Liver (tissue), 9 donors: ENCODE results near the gene LRWD1. TPM values are rescaled to one million over a fixed set of nuclear protein-coding genes. Genes with fewer than 3 reads are reported as not detected.

ENCODE experiments used
- DNase-seq: peaks from one replicate; pipeline ENCODE4 v3.0.0-alpha.2; 2017; ENCODE audit warnings: low spot score
- H3K27ac ChIP-seq, 2 donors: one replicate each; pipeline ENCODE4 v1.7.0; 2013; ENCODE audit warnings: inconsistent platforms in 2 of 2, low read length in 2 of 2, control low read depth in 1 of 2, low read depth in 1 of 2, mild to moderate bottlenecking in 1 of 2
- H3K27me3 ChIP-seq, 4 donors: one replicate each; pipeline versions ENCODE4 v1.6.1 to v1.7.0; 2013; ENCODE audit warnings: low read length in 3 of 4, inconsistent platforms in 1 of 4, mild to moderate bottlenecking in 1 of 4, moderate library complexity in 1 of 4; ENCODE audit not compliant: control insufficient read depth in 4 of 4, insufficient read depth in 4 of 4
- H3K36me3 ChIP-seq, 4 donors: one replicate each; pipeline versions ENCODE4 v1.6.1 to v1.7.0; 2013; ENCODE audit warnings: low read length in 3 of 4, mild to moderate bottlenecking in 3 of 4, low read depth in 1 of 4, moderate library complexity in 1 of 4; ENCODE audit not compliant: control insufficient read depth in 4 of 4, insufficient read depth in 3 of 4
- H3K4me1 ChIP-seq, 4 donors: one replicate each; pipeline versions ENCODE4 v1.6.1 to v1.7.0; 2013; ENCODE audit warnings: low read length in 3 of 4, mild to moderate bottlenecking in 3 of 4, moderate library complexity in 1 of 4; ENCODE audit not compliant: control insufficient read depth in 4 of 4, insufficient read depth in 4 of 4
- H3K4me3 ChIP-seq, 3 donors: one replicate each; pipeline versions ENCODE4 v1.6.1 to v1.7.0; 2013; ENCODE audit warnings: low read length in 3 of 3, control low read depth in 1 of 3, low read depth in 1 of 3, mild to moderate bottlenecking in 1 of 3
- H3K9ac ChIP-seq, 2 donors: one replicate each; pipeline ENCODE4 v1.7.0; 2013; ENCODE audit warnings: low read length in 2 of 2, mild to moderate bottlenecking in 2 of 2, moderate library complexity in 2 of 2, control low read depth in 1 of 2, low read depth in 1 of 2
- H3K9me3 ChIP-seq, 4 donors: one replicate each; pipeline versions ENCODE4 v1.6.1 to v1.7.0; 2013; ENCODE audit warnings: low read length in 3 of 4; ENCODE audit not compliant: control insufficient read depth in 4 of 4
- EGR1 ChIP-seq, 2 donors: IDR thresholded peaks; 2 replicates each; pipeline ENCODE4 v1.6.1; 2016 to 2018; ENCODE audit warnings: antibody characterized with exemption in 2 of 2, low read depth in 2 of 2
- FOXA1 ChIP-seq: IDR thresholded peaks from 2 replicates; pipeline ENCODE4 v1.6.1; 2016; ENCODE audit warnings: antibody characterized with exemption
- FOXA2 ChIP-seq: IDR thresholded peaks from 2 replicates; pipeline ENCODE4 v1.6.1; 2016; ENCODE audit warnings: antibody characterized with exemption
- GABPA ChIP-seq, 2 donors: IDR thresholded peaks in 1 of 2; conservative IDR thresholded peaks in 1 of 2; 2 replicates each; pipeline ENCODE4 v1.6.1; 2016; ENCODE audit warnings: antibody characterized with exemption in 2 of 2, mild to moderate bottlenecking in 1 of 2, moderate library complexity in 1 of 2
- HNF4A ChIP-seq, 2 donors: conservative IDR thresholded peaks; 2 replicates each; pipeline ENCODE4 v1.6.1; 2016; ENCODE audit warnings: antibody characterized with exemption in 2 of 2, mild to moderate bottlenecking in 2 of 2
- HNF4G ChIP-seq: IDR thresholded peaks from 2 replicates; pipeline ENCODE4 v1.6.1; 2016; ENCODE audit warnings: antibody characterized with exemption
- JUND ChIP-seq, 2 donors: IDR thresholded peaks; 2 replicates each; pipeline ENCODE4 v1.6.1; 2016; ENCODE audit warnings: antibody characterized with exemption in 2 of 2
- NR2F2 ChIP-seq: IDR thresholded peaks from 2 replicates; pipeline ENCODE4 v1.6.1; 2016; ENCODE audit warnings: antibody characterized with exemption
- RAD21 ChIP-seq, 2 donors: IDR thresholded peaks; 2 replicates each; pipeline ENCODE4 v1.6.1; 2016; ENCODE audit warnings: antibody characterized with exemption in 2 of 2, mild to moderate bottlenecking in 2 of 2
- RXRA ChIP-seq, 2 donors: IDR thresholded peaks; 2 replicates each; pipeline ENCODE4 v1.6.1; 2017 to 2018; ENCODE audit warnings: antibody characterized with exemption in 2 of 2, mild to moderate bottlenecking in 1 of 2
- SP1 ChIP-seq: IDR thresholded peaks from 2 replicates; pipeline ENCODE4 v1.6.1; 2018; ENCODE audit warnings: antibody characterized with exemption, mild to moderate bottlenecking
- TAF1 ChIP-seq: conservative IDR thresholded peaks from 2 replicates; pipeline ENCODE4 v1.6.1; 2016; ENCODE audit warnings: antibody characterized with exemption, mild to moderate bottlenecking
- YY1 ChIP-seq: IDR thresholded peaks from 2 replicates; pipeline ENCODE4 v1.6.1; 2016; ENCODE audit warnings: antibody characterized with exemption, mild to moderate bottlenecking
- ZBTB33 ChIP-seq: IDR thresholded peaks from 2 replicates; pipeline ENCODE4 v1.6.1; 2016; ENCODE audit warnings: antibody characterized with exemption
- WGBS: extraction: QIAGEN DNeasy Blood & Tissue Kit; methylation state at CpG from one replicate; pipeline ENCODE4 v1.1.7; 2013; 5-methylcytosine and 5-hydroxymethylcytosine counted together
- polyA plus RNA-seq, 2 donors: library from polyadenylated mRNA; stranded (reverse) in 1 of 2; unstranded in 1 of 2; fragments of 200-250 nt in 1 of 2; fragments of >200 nt in 1 of 2; fragmentation: Nextera tagmentation in 1 of 2; extraction: Ambion mirVana in 1 of 2; gene quantifications; one replicate each; pipeline versions ENCODE4 v1.2.1 to v1.2.3, GENCODE V29; 2013 to 2015
- total RNA-seq, 2 donors: library from RNA; depleted of rRNA; stranded (reverse); fragments of >200 nt; gene quantifications; one replicate each; pipeline ENCODE4 v1.2.3, GENCODE V29; 2014
- TF ChIP-seq, protein P1 (sequence below): IDR thresholded peaks from 2 replicates; pipeline ENCODE4 v1.6.1; 2016; ENCODE audit warnings: antibody characterized with exemption
- TF ChIP-seq, protein P2 (sequence below): IDR thresholded peaks from 2 replicates; pipeline ENCODE4 v1.6.1; 2016; ENCODE audit warnings: antibody characterized with exemption
- TF ChIP-seq, protein P3 (sequence below): fragments of 150-350 bp; IDR thresholded peaks from 2 replicates; pipeline ENCODE4 v1.5.1; 2017; ENCODE audit warnings: improper control_type of control experiment, low read depth, low read length; ENCODE audit not compliant: missing input control
- donor health status: healthy.
- donor health status: healthy.
- donor health status: healthy.
- donor health status: healthy.
- donor health status: healthy.

LRWD1 gene
- total and polyA plus RNA-seq, 4 donors, result 8.6 to 15.3 (median 13.0) TPM

- TF ChIP-seq JUND (IDR thresholded peaks at IDR 0.05) (no peak), RXRA (IDR thresholded peaks at IDR 0.05) (no peak), SP1 (no peak), HNF4G (no peak), ZBTB33 (no peak), NR2F2 (no peak), EGR1 (IDR thresholded peaks at IDR 0.05; ENCODE audit: low read depth in 2 of 2) (no peak), FOXA1 (no peak)
- TF ChIP-seq, protein P1, sequence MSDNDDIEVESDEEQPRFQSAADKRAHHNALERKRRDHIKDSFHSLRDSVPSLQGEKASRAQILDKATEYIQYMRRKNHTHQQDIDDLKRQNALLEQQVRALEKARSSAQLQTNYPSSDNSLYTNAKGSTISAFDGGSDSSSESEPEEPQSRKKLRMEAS, result no peak
- TF ChIP-seq, protein P2, sequence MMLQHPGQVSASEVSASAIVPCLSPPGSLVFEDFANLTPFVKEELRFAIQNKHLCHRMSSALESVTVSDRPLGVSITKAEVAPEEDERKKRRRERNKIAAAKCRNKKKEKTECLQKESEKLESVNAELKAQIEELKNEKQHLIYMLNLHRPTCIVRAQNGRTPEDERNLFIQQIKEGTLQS, result no peak
- DNase-seq, result no peak
- no peaks in the 10 kb centered on the region for H3K27me3 ChIP-seq
- no peaks in the 10 kb centered on the region for H3K9me3 ChIP-seq
- no peaks in the 10 kb centered on the region for H3K36me3 ChIP-seq
- H3K4me3 ChIP-seq, result no peak overlapping the region
- 92% methylated on average over 10 of the region's 10 CpGs for WGBS
- no peak overlapping the region for H3K27ac ChIP-seq
- no peak overlapping the region for H3K9ac ChIP-seq
- H3K4me1 ChIP-seq, result peaks cover 0 to 15% (median 13%) of the 10 kb centered on the region in 4 donors
Observed at GRCh38 chr7:102436118-102436517, 28.7 kb upstream of the LRWD1 start.

DNA sequence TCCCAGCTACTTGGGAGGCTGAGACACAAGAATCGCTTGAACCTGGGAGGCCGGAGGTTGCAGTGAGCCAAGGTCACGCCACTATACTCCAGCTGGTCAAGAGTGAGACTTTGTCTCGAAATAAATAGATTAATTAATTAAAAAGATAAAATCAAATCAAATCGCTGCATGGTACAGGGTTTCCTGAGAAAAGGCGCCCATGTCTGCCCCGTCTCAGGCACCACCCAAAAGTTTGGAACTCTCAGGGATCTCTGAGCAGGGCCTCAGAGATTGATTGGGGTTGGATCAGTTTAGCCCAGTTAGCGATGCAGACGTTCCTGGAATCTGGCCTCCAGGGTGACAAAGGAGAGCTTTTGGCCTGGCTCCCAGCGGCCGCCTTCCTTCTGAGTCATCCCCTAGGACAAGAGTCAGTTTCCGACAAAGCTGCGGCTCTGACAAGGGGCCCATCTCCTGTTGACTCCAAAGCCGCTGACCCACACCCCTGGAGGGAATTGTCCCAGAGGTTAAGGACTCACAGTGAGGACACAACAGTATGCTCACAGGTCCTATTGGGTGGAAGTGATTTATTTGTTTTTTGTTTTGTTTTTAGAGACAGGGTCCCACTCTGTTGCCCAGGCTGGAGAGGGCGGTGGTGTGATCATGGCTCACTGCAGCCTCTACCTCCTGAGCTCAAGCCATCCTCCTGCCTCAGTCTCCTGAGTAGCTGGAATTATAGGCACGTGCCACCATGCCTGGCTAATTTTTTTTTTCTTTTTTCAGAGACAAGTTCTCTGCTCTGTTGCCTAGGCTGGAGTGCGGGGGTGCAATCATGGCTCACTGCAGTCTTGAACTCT, 24.6 kb upstream of the LRWD1 start:
- TF ChIP-seq RXRA (IDR thresholded peaks at IDR 0.05) (peak in 1 of 2 donors; percentile 37), TAF1 (no peak), JUND (IDR thresholded peaks at IDR 0.05) (peak in 1 of 2 donors; percentile 37)
- no peaks in the 10 kb centered on the region for H3K27me3 ChIP-seq
- no peaks in the 10 kb centered on the region for H3K9me3 ChIP-seq
- no peak overlapping the region for H3K9ac ChIP-seq
- H3K4me1 ChIP-seq, result no peaks in the 10 kb centered on the region
- H3K36me3 ChIP-seq, result no peaks in the 10 kb centered on the region
- no peak overlapping the region for H3K4me3 ChIP-seq
- no peak for DNase-seq
- H3K27ac ChIP-seq, result no peak overlapping the region
- WGBS, result 82% methylated on average over 17 of the region's 17 CpGs

- no peaks in the 10 kb centered on the region for H3K27me3 ChIP-seq
- H3K4me3 ChIP-seq, result no peak overlapping the region
- DNase-seq, result no peak
- H3K4me1 ChIP-seq, result no peaks in the 10 kb centered on the region
- no peak overlapping the region for H3K9ac ChIP-seq
- WGBS, result 91% methylated on average over 17 of the region's 17 CpGs
- peaks cover 0 to 2% (median 0%) of the 10 kb centered on the region in 4 donors for H3K36me3 ChIP-seq
- H3K9me3 ChIP-seq, result no peaks in the 10 kb centered on the region
- H3K27ac ChIP-seq, result no peak overlapping the region
- TF ChIP-seq, protein P1, result no peak
- TF ChIP-seq ZBTB33 (no peak), GABPA (IDR thresholded peaks at IDR 0.05 in 1 of 2, conservative IDR thresholded peaks at IDR 0.05 in 1 of 2) (no peak), RXRA (IDR thresholded peaks at IDR 0.05) (no peak), TAF1 (no peak), YY1 (no peak), SP1 (no peak), HNF4A (conservative IDR thresholded peaks at IDR 0.05) (no peak), FOXA1 (no peak), EGR1 (IDR thresholded peaks at IDR 0.05; ENCODE audit: low read depth in 2 of 2) (no peak), FOXA2 (no peak), RAD21 (IDR thresholded peaks at IDR 0.05) (no peak), JUND (IDR thresholded peaks at IDR 0.05) (no peak), NR2F2 (no peak)
- TF ChIP-seq, protein P2, result no peak
- TF ChIP-seq, protein P3, sequence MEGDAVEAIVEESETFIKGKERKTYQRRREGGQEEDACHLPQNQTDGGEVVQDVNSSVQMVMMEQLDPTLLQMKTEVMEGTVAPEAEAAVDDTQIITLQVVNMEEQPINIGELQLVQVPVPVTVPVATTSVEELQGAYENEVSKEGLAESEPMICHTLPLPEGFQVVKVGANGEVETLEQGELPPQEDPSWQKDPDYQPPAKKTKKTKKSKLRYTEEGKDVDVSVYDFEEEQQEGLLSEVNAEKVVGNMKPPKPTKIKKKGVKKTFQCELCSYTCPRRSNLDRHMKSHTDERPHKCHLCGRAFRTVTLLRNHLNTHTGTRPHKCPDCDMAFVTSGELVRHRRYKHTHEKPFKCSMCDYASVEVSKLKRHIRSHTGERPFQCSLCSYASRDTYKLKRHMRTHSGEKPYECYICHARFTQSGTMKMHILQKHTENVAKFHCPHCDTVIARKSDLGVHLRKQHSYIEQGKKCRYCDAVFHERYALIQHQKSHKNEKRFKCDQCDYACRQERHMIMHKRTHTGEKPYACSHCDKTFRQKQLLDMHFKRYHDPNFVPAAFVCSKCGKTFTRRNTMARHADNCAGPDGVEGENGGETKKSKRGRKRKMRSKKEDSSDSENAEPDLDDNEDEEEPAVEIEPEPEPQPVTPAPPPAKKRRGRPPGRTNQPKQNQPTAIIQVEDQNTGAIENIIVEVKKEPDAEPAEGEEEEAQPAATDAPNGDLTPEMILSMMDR, result no peak
Observed at GRCh38 chr7:102444961-102445673, 19.7 kb upstream of the LRWD1 start.
